Amygdala (tissue), 56 donors: Measurements from ENCODE around the gene GOLGA6L2.
"Not testable (repeated sequence)": the region's sequence is repeated elsewhere in the genome, so short reads cannot be mapped to it uniquely, and the experiment has no call there.

Source experiments
- DNase-seq, 56 donors: peaks; one replicate each; lab custom pipeline; 2025; lab: John Stamatoyannopoulos, UW

The GOLGA6L2 gene

GRCh38 chr15:23434699-23435098, 12.3 kb downstream of the GOLGA6L2 start:
- DNase-seq: not testable (repeated sequence)

- not testable (repeated sequence) for DNase-seq
Measured at GRCh38 chr15:23425327-23425726, 21.7 kb downstream of the GOLGA6L2 start.

GRCh38 chr15:23424111-23424904, 22.7 kb downstream of the GOLGA6L2 start:
- DNase-seq: no peak

- peak in 1 of 56 donors; percentile 7 for DNase-seq
Measured at GRCh38 chr15:23422946-23423708, 23.9 kb downstream of the GOLGA6L2 start.

- no peak for DNase-seq
Measured at GRCh38 chr15:23422099-23422945, 24.7 kb downstream of the GOLGA6L2 start.

- no peak for DNase-seq
Measured at GRCh38 chr15:23420806-23421575, 26.1 kb downstream of the GOLGA6L2 start.

GRCh38 chr15:23416349-23417276, 30.4 kb downstream of the GOLGA6L2 start:
- DNase-seq: peak in 1 of 56 donors; percentile 2

GRCh38 chr15:23415866-23416265, 31.2 kb downstream of the GOLGA6L2 start:
- DNase-seq: not testable (repeated sequence)

- no peak for DNase-seq
Measured at GRCh38 chr15:23415321-23415865, 31.6 kb downstream of the GOLGA6L2 start.

- not testable (repeated sequence) for DNase-seq
Measured at GRCh38 chr15:23412881-23413600, 34.0 kb downstream of the GOLGA6L2 start.

- DNase-seq: no peak
Measured at GRCh38 chr15:23411841-23412240, 35.2 kb downstream of the GOLGA6L2 start.

GRCh38 chr15:23403550-23403949, 43.5 kb downstream of the GOLGA6L2 start:
- no peak for DNase-seq

GRCh38 chr15:23402544-23402943, 44.5 kb downstream of the GOLGA6L2 start:
- no peak for DNase-seq

- no peak for DNase-seq
Measured at GRCh38 chr15:23402140-23402539, 44.9 kb downstream of the GOLGA6L2 start.

GRCh38 chr15:23401627-23402026, 45.4 kb downstream of the GOLGA6L2 start:
- no peak for DNase-seq

- not testable (repeated sequence) for DNase-seq
Measured at GRCh38 chr15:23399207-23399606, 47.8 kb downstream of the GOLGA6L2 start.

GRCh38 chr15:23398357-23398756, 48.7 kb downstream of the GOLGA6L2 start:
- DNase-seq: not testable (repeated sequence)

- DNase-seq: no peak
Measured at GRCh38 chr15:23397779-23398178, 49.3 kb downstream of the GOLGA6L2 start.
